ENCODE results near the gene PLP1.

DNA sequence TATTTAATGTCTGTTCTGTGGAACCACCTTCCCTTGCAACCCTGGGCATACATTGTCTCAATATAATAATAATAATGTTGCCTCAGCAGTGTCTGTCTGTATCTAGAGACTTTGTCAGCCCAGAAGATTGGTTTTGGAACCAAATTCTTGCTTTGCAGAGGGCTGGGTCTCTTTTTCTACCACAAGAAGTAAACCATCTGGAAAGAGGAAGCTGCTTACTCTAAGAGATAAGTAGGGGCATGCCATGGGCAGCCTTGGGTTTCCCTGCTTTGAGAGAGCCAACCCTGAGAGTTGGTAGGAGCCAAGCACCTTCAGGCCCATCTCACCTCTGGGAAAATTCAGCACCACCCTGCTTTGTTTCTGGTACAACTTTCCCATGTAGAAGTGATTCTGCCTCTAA is 38.9 kb upstream of the PLP1 start:
- TF ChIP-seq ZNF274 (IDR thresholded peaks at IDR 0.05; ENCODE audit: low read depth, low read length) (no peak), YY1 (IDR thresholded peaks at IDR 0.05; ENCODE audit: insufficient read depth, insufficient read length) (no peak)

All from NT2/D1 (cell line).